Measurements from ENCODE around the gene XPO4. TPM values are rescaled to one million over a fixed set of nuclear protein-coding genes. Genes with fewer than 3 reads are reported as not detected.

XPO4 gene
- total RNA-seq, 1 experiment from 2014 or later: 34.1 TPM

- no peak overlapping the region for H3K9ac ChIP-seq (ENCODE audit: extremely low read depth, insufficient read length, low read length)
- H3T11ph ChIP-seq (ENCODE audit: low read length): no peak overlapping the region
- H3K27me3 ChIP-seq (ENCODE audit: insufficient read depth, low read length): no peaks in the 10 kb centered on the region
- no peaks in the 10 kb centered on the region for H3K9me3 Mint-ChIP-seq
- H3K27ac Mint-ChIP-seq: peak overlapping the region in 1 of 3 experiments; percentile 30; a peak in 1 of 7 replicates
- no peak overlapping the region for H3K4ac ChIP-seq (ENCODE audit: low read depth, low read length)
- no peak overlapping the region for H2AFZ ChIP-seq (ENCODE audit: low read length)
- H2BK20ac ChIP-seq (ENCODE audit: low read depth, low read length, poor library complexity, severe bottlenecking): no peak overlapping the region
- H2AK5ac ChIP-seq (ENCODE audit: insufficient read length, low read length): no peak overlapping the region
- no peak overlapping the region for H3K14ac ChIP-seq (ENCODE audit: insufficient read depth, low read length)
- H3K9me3 ChIP-seq (ENCODE audit: control insufficient read depth, low read depth, low read length): no peaks in the 10 kb centered on the region
- H3K27ac ChIP-seq (ENCODE audit: insufficient read length, low read depth, low read length): no peak overlapping the region
- no peaks in the 10 kb centered on the region for H3K4me1 ChIP-seq (ENCODE audit: insufficient read depth, low read length)
- no peak overlapping the region for H3K4me2 ChIP-seq (ENCODE audit: insufficient read depth, insufficient read length, low read length)
- WGBS (ENCODE audit: extremely low coverage, insufficient read length, low lambda C conversion rate): no CpG with 5 or more reads among the region's 3 CpGs
- no peak overlapping the region for H3K56ac ChIP-seq (ENCODE audit: insufficient read length, low read depth, low read length)
- no peak overlapping the region for H2BK5ac ChIP-seq (ENCODE audit: insufficient read length, low read length)
- no peaks in the 10 kb centered on the region for H3K27me3 Mint-ChIP-seq (ENCODE audit: low read depth)
- H3K23me2 ChIP-seq (ENCODE audit: insufficient read length, low read depth, low read length, poor library complexity, severe bottlenecking): no peaks in the 10 kb centered on the region
- H2BK120ac ChIP-seq (ENCODE audit: low read depth, low read length, poor library complexity, severe bottlenecking): no peak overlapping the region
- H3K23ac ChIP-seq (ENCODE audit: insufficient read length, low read depth, low read length): no peak overlapping the region
- H4K5ac ChIP-seq (ENCODE audit: insufficient read length, low read depth, low read length): no peak overlapping the region
- no peaks in the 10 kb centered on the region for H3K79me1 ChIP-seq (ENCODE audit: insufficient read depth, low read depth, low read length, poor library complexity, severe bottlenecking)
- H2BK12ac ChIP-seq (ENCODE audit: insufficient read length, low read depth, low read length): no peak overlapping the region
- H4K20me1 ChIP-seq (ENCODE audit: control insufficient read depth, insufficient read depth, insufficient read length): no peaks in the 10 kb centered on the region
- H3K36me3 Mint-ChIP-seq (ENCODE audit: insufficient read depth in 1 of 3, low read depth in 3 of 3): peaks cover 7 to 33% (median 24%) of the 10 kb centered on the region in 3 experiments; a peak in 6 of 7 replicates
- no peaks in the 10 kb centered on the region for H3K79me2 ChIP-seq (ENCODE audit: insufficient read depth, low read length)
- H3K4me1 Mint-ChIP-seq: no peaks in the 10 kb centered on the region
- H3K4me3 Mint-ChIP-seq: no peak overlapping the region
- no peak overlapping the region for H4K91ac ChIP-seq (ENCODE audit: insufficient read length, low read depth, low read length)
- H2BK15ac ChIP-seq (ENCODE audit: low read depth, low read length): no peak overlapping the region
- H3K18ac ChIP-seq (ENCODE audit: insufficient read length, low read depth, low read length): no peak overlapping the region
- H4K8ac ChIP-seq (replicated peaks; ENCODE audit: insufficient read length, low read depth, low read length): no peak overlapping the region
- DNase-seq: no peak
- no peak for TF ChIP-seq CTCF (conservative IDR thresholded peaks at IDR 0.05)
Observed at GRCh38 chr13:20803180-20803965, 99.2 kb downstream of the XPO4 start.

Measured in H9 (cell line).